HG03159 (cell line): ENCODE measurements around the gene BMAL2.

Experiments
- ATAC-seq: cut with Tn5 transposase; IDR thresholded peaks from one replicate; pipeline ENCODE4 v1.9.1; 2021; ENCODE audit warnings: mild to moderate bottlenecking, moderate library complexity; ENCODE audit not compliant: unreplicated experiment

BMAL2 gene, protein sequence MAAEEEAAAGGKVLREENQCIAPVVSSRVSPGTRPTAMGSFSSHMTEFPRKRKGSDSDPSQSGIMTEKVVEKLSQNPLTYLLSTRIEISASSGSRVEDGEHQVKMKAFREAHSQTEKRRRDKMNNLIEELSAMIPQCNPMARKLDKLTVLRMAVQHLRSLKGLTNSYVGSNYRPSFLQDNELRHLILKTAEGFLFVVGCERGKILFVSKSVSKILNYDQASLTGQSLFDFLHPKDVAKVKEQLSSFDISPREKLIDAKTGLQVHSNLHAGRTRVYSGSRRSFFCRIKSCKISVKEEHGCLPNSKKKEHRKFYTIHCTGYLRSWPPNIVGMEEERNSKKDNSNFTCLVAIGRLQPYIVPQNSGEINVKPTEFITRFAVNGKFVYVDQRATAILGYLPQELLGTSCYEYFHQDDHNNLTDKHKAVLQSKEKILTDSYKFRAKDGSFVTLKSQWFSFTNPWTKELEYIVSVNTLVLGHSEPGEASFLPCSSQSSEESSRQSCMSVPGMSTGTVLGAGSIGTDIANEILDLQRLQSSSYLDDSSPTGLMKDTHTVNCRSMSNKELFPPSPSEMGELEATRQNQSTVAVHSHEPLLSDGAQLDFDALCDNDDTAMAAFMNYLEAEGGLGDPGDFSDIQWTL

DNA sequence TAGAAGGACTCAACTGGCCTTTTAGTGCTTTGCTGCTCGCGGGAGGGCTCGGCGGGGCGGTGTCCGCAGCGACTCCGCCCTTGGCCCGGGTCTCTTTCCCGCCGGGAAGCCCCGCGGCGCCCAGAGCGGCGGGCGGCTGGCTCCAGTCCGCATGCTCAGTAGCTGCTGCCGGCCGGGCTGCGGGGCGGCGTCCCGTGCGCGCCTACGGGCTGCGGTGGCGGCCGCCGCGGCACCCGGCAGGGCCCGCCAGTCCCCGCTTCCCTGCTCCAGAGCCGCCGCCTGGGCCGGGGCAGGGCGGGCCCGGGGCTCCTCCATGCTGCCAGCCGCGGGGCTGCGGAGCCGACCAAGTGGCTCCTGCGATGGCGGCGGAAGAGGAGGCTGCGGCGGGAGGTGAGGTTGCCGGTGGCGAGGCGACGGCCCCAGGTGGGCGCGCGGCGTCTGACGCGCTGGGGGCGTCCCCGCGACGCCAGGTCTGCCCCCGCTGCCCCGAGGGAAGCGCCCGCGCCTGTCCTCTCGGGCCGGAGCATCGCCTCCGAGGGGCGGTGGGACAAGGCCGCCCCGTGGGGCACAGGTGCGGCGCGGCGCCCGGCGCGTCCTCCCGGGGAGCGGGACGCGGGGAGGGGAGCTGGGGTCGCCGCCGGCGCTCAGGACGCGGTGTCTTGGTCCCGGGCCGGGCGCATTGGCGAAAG is at the start of gene BMAL2:
Gene BMAL2 (plus strand): TSS at position 123 of the 689 bp plus-strand sequence. CDS start 237 bp downstream, at position 360.
- ATAC-seq: peak; percentile 44

DNA sequence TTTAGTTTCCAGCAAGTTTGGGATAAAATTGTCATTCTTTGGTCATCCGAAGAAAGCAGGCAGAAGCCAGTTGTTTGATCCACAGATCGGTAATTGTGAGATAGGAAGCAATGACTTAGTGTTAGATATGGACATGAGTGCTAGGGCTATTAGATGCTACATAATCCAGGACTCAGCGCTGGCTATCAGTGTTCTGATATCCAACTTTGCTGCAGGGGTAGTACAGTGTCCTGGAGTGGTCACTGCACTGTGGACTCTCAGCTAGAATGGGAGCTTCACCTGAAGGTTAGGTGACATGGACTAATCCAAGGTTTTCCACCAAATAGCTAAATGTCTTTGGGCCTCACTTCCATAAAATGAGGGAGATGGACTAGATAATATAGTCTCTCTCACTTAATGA is 48.6 kb upstream of the BMAL2 start:
- no peak for ATAC-seq

DNA sequence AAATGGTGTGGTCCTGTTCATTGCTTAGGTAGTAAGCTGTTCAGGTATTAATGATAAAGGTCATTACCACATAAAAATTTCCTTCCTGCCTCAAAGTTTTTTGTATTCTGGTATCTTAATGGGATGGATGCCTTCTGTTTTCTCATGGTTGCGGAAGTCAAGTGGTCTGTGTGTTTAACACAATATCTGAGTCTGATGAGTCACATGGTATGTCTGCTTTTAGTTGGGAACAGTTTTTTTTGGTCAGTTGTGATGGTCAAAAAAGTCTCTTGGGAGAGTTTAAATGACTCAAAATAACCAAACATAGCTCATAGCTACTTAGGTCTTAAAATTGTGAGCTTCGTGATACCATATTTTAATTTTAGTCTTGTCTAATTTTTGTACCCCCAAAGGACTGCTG is 47.9 kb upstream of the BMAL2 start:
- ATAC-seq: no peak

DNA sequence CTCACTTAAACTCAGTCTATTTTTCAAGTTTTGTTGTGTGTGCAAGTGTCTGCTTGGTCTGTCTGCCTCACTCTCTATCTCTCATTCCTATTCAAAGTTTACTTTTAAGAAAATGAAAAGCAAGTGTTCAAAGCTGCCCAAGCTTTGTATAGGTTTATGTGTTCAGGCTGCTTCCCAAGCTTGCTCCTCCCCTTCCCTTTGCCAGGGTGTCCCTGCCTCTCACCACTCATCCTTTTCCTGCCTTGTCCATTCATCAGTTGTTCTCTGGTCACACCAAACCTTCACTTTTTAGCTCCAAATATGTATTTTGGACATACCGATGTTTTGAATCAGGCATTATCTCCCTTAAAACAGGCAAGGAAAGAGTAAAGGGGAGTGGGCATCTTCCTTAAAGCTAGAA is 47.2 kb upstream of the BMAL2 start:
- no peak for ATAC-seq

DNA sequence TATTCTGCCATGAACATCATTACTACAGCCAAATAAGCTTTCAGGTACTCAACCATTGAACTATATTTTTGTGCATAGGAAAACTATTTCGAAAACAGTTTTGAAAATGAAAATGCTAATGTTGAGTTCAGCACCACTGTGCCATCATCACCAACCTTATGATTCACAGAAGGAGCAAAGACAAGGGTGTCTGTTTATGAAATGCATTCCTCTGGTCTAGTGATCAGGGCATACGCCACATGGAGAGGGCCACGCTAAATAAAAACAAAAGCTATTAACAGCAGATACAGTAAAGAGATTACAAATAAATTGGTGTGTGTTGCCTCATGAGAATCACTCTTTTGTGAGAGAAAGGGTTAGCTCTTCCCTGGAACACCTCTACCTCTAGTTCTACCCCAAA is 43.2 kb upstream of the BMAL2 start:
- ATAC-seq: no peak

DNA sequence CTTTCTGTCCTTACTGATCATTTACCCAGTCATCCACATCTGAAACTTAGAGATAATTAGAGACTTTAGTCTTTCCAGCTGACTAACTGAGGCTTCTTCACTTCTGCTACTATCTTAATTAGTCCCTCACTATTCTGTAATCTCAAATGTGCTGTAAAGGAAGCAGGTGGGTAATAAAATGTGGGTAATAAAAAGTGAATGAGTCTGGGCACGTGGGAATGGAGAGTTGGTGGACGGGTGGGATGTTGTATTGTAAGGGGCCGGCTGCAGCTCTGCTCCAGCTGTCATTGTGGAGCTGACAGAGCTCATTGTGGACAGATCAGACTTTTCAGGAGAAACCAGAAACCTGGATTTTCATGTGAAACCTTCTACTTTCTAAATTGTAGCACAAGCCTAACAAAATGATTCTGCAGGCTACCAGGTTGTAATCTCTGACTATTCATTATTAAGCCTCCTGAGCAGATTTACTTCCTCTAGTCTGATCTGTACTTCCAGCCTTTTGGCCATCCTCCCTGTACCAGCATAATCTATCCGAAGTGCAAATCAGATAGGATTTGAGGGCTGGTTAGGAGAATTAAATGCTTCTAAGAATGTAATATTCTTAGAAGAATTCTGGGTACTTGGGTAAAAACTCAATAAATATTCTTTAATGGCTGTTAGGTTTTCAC is 42.0 kb upstream of the BMAL2 start:
- no peak for ATAC-seq

DNA sequence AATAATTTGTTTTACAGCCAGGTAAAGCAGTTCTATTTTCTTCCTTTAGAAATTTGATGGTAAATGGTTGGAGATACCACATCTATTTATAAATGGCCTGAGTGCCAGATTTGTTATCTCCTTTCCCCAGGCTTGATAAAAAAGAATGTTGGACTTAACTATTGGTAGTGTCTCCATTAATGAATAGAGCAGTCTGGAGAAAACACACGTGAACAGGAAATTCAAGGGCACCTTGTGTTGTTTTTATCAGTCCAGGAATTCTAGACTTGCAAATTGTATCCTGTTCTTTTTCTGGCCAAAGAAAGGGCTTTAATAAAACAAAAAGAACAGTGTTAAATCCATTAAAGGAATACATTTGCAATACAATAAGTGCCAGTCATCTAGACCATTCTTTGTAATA is 40.8 kb upstream of the BMAL2 start:
- no peak for ATAC-seq

DNA sequence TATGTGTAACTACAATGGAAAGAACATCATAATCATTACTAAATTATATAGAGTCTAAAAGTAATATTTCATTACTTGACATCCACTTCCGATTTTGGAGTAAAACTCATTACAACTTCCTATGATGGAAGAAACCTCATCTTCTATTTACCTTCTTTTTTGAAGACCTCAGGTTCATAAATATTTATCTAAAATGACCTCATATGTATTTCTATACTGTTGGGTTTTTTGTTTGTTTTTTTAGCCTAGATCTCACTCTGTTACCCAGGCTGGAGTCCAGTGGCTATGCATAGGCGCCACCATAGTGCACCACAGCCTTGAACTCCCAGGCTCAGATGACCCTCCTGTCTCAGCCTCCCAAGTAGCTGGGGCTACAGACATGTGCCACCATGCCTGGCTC is 39.9 kb upstream of the BMAL2 start:
- ATAC-seq: no peak

DNA sequence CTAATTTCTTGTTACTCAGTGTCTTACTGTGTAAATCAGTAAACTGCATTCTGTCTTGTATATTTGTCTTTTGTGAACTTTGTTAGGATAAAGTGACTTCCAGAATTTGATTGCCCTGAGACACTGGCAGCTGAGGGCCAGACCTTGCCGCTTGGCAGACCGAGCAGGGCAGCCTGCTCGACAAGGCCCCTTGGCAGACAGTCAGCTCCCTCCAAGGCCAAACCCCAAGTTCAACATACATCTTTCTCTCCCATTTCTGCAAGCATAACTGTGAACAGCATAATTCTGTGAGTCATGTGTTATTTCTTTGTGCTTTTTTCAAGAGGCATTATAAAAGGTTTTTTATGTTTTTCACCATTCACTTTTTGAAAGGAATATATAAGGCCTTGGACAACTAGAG is 39.2 kb upstream of the BMAL2 start:
- no peak for ATAC-seq

DNA sequence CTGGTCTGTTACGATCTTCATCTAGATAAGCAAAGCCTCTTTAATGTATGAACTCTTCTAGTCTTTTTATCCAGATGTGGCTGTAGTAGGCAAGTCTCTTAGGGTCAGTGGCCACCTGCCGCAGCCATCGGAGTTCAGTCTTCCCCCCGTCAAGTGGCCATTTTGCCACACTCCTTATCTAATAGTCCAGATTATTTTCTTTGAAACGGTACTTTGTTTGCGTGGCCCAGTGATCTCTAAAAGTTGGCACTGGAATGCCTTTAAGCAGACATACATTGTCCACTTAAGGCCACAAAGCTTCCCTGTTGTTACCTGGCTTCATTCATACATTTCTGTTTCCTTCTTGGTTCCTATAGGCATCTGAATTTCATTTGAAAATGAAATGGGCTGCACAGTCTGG is 36.0 kb upstream of the BMAL2 start:
- no peak for ATAC-seq

DNA sequence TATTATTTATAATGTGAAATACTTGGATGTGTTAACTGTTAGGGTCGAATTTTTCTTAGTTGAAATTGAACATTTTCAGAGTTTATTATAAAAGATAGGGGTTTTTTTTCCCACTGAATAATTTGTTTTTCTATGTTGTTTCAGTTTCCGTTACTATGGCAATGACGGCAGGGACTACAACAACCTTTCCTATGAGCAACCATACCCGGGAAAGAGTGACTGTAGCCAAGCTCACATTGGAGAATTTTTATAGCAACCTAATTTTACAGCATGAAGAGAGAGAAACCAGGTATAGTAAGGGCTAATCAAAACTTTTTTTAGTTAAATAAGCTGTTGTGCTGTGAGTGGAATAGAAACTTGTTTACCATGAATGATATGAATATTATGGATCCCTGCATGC is 35.1 kb upstream of the BMAL2 start:
- ATAC-seq: no peak

DNA sequence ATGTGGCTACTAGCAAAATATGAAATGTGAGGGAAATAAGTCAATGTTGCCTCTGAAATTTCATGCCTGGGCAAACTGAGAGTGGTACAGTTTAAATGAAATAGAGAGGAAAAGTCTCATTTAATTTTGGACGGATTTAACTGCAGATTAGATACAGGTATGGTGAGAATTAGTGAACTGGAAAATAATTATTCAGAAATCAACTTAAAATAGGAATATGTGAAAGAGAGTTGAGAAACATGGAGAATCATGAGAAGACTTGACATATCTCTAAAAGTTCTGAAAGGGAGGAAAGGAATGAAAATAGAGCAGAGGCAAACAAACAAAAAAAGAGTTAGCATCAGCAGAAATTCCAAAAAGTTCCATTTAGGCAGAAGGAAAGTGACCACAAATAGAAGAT is 33.5 kb upstream of the BMAL2 start:
- ATAC-seq: no peak

DNA sequence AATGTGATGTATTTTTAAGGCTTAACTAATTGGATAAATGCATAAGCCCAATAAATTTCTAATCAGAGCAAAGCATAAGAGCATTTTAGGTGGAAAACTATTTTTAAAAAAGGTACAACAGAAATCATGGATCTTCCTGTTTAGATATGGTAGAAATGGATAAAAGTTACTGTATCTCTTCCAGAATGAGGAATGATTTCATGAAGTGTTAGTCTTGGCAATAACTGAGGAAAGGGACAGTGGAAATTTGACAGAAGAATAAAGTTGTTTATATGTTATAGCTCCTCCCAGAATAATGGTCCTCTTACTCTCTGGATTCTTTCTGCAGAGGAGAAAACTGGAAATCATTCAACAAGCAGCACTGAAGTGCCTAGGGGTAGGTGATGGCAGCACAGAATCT is 32.4 kb upstream of the BMAL2 start:
- no peak for ATAC-seq

DNA sequence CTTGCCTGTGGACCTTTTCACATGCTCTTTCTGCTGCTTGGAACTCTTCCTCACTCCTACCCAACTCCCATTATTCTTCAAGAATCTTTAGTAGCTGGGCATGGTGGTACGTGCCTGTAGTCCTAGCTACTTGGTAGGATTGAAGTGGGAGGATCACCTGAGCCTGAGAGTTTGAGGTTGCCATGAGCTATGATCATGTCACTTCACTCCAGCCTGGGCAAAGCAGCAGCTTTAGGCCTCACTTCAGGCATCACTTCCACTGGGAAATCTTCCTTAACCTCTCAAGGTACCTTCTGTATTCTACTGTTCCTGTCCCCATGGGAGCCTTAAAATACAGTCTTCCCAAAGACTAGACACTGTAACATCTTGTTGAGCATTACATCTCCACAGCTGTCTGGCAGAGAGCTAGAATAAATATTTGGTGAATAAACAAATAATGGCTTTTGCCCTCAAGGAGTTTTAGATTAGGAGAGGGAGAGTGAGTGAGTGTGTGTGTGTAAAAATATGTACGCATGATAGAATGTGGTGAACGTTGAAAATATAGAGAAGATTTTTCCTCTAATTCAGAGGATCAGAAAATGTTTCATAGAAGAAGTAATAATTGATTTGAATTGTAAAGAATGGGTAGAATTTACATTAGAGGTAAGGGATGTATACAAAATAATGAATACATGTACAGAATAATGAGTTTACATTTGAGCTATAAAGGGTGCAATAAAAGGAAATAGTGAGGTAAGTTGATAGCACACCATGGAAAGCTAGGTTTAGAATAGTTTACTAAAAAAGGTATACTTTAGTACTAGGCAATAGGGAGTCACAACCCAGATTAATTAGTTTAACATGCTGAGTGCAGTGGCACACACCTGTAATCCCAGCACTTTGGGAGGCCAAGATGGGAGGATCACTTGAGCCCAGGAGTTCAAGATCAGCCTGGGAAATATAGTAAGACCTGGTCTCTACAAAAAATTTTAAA is 29.2 kb upstream of the BMAL2 start:
- no peak for ATAC-seq

DNA sequence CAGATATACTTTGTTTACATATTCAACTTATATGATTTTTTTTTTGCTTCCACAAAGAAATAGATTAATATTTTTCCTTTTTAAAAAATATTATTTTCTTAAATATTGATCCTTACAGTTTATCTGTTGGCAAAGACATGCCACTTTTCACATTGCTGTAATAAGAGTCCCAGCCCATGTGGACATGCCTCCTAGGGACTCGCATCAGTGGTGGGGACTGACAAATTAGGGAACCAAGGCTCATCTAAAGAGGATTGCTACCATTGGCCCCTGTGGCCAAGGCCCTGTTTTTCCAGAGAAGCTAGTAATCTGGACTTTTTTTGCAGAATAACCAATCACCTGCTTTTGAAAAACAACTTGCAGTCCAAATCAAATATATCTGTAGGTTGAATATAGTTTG is 27.8 kb upstream of the BMAL2 start:
- ATAC-seq: no peak

DNA sequence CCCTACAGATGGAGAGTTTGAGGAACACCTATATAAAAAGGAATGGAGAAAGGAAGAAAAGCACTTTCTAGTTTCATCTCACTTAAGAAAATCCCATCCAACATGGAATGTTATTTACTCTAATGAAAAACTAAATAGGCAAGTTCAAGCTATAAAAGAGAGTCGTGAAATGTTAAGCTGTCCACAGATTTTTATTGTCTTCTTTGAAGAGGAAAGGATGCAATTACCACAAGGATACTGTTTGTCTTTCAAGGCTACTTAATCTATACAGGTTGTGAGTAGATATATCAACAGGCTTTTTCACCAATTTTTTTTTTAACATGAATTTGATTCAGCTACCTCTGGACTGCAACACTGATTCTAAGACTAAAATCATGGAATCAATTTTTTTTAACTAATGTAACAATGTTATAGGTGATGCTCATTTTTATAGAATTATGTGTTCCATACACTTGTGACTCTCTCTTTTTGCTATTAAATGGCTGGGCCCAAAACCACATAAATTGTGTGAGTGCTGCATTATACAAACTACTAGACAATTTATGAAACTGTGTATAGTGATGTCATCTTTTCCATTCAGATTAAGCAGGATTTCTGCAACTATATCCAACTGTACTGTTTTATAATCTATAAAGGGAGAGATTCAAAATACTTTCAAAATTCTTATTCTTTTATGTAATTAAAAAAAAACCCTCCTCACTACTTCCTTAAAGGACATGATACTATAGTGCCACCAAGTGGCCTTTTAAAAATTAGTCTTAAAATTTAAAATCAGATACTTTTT is 26.8 kb upstream of the BMAL2 start:
- no peak for ATAC-seq

DNA sequence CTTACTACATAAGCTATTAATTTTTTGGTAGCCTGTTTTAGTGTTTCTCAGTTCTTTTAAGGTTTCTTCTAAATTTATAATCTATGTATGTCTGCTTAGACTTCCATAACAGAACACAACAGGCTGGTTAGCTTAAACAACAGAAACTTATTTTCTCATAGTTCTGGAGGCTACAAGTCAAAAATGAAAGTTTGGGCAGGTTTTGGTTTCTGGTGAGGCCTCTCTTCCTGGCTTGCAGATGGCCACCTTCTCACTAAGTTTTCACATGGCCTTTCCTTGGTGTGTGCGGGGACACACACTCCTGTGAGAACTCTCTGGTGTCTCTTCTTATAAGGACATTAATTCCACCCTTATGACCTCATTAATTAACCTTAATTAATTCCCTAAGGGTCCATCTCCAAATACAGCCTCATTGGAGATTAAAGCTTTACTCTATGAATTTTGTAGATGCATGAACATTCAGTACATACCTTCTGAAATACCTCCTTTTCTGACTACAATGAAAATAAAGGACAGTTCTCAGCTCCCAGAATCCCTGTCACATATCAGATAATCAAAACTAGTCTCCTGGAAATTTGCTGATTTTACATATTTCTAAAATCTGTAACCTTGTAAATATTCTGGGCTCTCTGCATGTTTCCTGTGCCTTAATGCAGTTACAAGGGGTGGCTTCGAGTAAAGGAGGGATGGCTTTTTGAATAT is 23.2 kb upstream of the BMAL2 start:
- peak; percentile 59 for ATAC-seq

DNA sequence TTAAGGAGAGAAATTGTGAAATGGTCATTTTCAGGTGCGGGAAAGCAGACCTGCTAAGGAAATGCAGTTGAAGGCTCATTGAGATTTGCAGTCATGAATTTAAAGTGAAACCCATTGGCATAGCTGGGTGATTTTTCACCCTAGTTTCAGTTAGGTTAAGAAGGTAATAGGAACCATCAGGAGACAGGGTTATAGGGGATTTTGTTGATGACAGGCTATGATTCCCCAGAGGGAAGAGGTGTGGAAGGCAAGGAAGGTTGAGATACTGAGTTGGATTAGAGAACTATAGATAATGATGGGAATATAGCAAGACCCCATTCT is 22.7 kb upstream of the BMAL2 start:
- ATAC-seq: no peak

DNA sequence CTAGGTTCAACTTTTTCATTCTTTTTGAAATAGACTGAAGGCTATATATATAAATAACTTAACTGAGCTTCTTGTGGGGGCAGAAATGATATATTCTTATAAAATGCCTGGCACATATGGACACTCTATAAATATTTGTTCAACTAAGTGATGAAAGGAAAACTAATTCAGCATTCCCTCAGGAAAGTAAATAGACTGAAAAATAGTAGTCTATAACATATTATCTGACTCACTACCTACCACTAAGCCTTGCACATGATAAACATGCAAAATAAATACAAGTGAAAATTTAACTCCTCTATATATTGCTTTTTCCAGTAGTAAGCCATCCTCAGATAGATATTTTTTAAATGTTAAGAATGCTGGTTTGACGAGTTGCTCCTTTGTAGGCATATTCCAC is 15.7 kb upstream of the BMAL2 start:
- ATAC-seq: no peak
